Measurements from ENCODE around the gene DPM2. TPM values are rescaled to one million over a fixed set of nuclear protein-coding genes. Genes with fewer than 3 reads are reported as not detected.
A peak's percentile ranks its signal among the peaks of the same experiment; 100 is the strongest.

Gene DPM2
- polyA plus RNA-seq, 2 of the 4 experiments (the other 2 are of a cell fraction) = 41.9 to 45.9 TPM

GRCh38 chr9:127921557-127922120 lies 16.0 kb downstream of the DPM2 start (continued):
- no peak for TF ChIP-seq USF2 (IDR thresholded peaks at IDR 0.05)
- TF ChIP-seq E2F6 (IDR thresholded peaks at IDR 0.05; ENCODE audit: borderline replicate concordance, low read depth) = no peak
- TF ChIP-seq EP300 (IDR thresholded peaks at IDR 0.05) = no peak
- TF ChIP-seq FOSL2 (IDR thresholded peaks at IDR 0.05) = no peak
- no peak for TF ChIP-seq FOSL2 (CRISPR knock-in tag; IDR thresholded peaks at IDR 0.05)
- no peak for TF ChIP-seq CEBPB (IDR thresholded peaks at IDR 0.05)
- TF ChIP-seq HDAC2 (IDR thresholded peaks at IDR 0.05) = no peak
- TF ChIP-seq CHD4 (IDR thresholded peaks at IDR 0.05; ENCODE audit: borderline replicate concordance) = no peak
- no peak for TF ChIP-seq ZFP36 (IDR thresholded peaks at IDR 0.05; ENCODE audit: borderline replicate concordance, partially characterized antibody)
- no peak for TF ChIP-seq FOXS1 (CRISPR knock-in tag; IDR thresholded peaks at IDR 0.05)
- no peak for TF ChIP-seq RCOR1 (IDR thresholded peaks at IDR 0.05; ENCODE audit: low read depth, low read length)
- no peak for TF ChIP-seq RFX5 (IDR thresholded peaks at IDR 0.05)
- peak; percentile 30; the same call in 1 of the 2 replicates for TF ChIP-seq KDM1A (IDR thresholded peaks at IDR 0.05; ENCODE audit: low read depth)
- TF ChIP-seq CHD2 (IDR thresholded peaks at IDR 0.05; ENCODE audit: low read length, partially characterized antibody) = no peak
- peak; percentile 85 for TF ChIP-seq SMC3 (IDR thresholded peaks at IDR 0.05)
- no peak for TF ChIP-seq TP53 (CRISPR knock-in tag; IDR thresholded peaks at IDR 0.05)
- TF ChIP-seq RNF2 (IDR thresholded peaks at IDR 0.05; ENCODE audit: borderline replicate concordance, low read depth) = no peak
- no peak for TF ChIP-seq SREBF2 (IDR thresholded peaks at IDR 0.05)
- TF ChIP-seq, protein P1, sequence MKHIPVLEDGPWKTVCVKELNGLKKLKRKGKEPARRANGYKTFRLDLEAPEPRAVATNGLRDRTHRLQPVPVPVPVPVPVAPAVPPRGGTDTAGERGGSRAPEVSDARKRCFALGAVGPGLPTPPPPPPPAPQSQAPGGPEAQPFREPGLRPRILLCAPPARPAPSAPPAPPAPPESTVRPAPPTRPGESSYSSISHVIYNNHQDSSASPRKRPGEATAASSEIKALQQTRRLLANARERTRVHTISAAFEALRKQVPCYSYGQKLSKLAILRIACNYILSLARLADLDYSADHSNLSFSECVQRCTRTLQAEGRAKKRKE (CRISPR knock-in tag; IDR thresholded peaks at IDR 0.05; ENCODE audit: low read depth) = no peak

- Histone ChIP-seq H3K9me3 (no peaks in the 10 kb centered on the region), H3K27ac (peak overlapping the region; percentile 79 to 90; a peak in 5 of 6 replicates), H3K4me1 (peaks cover 64% of the 10 kb centered on the region), H3K4me3 (no peak overlapping the region), H3K4me2 (no peak overlapping the region)
- peak; percentile 49 for TF ChIP-seq ZFP36 (IDR thresholded peaks at IDR 0.05; ENCODE audit: borderline replicate concordance, partially characterized antibody)
- TF ChIP-seq NPAS2 (CRISPR knock-in tag; IDR thresholded peaks at IDR 0.05; ENCODE audit: borderline replicate concordance) = no peak
- no peak for ATAC-seq
- no peak for FAIRE-seq
- DNase-seq (ENCODE audit: low read depth in 1 of 2, low spot score in 1 of 2) = no peak
- CTCF ChIA-PET = interaction anchor here (0.5 to 7.0 kb wide), 77 partner anchors 7 to 705 kb away, joined by 3 to 83 read pairs (median 5); partner anchors contain the start of genes AK1, CDK9, DPM2 and PIP5KL1
- POLR2A ChIA-PET = interaction anchor here (0.5 kb wide), 1 partner anchor 421 kb away, joined by 3 read pairs; no protein-coding TSS in a partner anchor
- WGBS (ENCODE audit: missing lambda C conversion rate) = 87% methylated on average over 7 of the region's 7 CpGs
Observed at GRCh38 chr9:127920794-127921193, 16.9 kb downstream of the DPM2 start.

- peak overlapping the region; percentile 82 to 90 for H3K27ac ChIP-seq
- DNase-seq (ENCODE audit: low read depth in 1 of 2, low spot score in 1 of 2) (peak; percentile 98), ATAC-seq (peak; percentile 78 to 82), FAIRE-seq (peak; percentile 80)
- TF ChIP-seq CHD4 (IDR thresholded peaks at IDR 0.05; ENCODE audit: borderline replicate concordance) = no peak
- TF ChIP-seq EP300 (IDR thresholded peaks at IDR 0.05) = peak; percentile 58 to 67; a peak in 2 of 5 replicates
- no peak for TF ChIP-seq NR3C1 (IDR thresholded peaks at IDR 0.05)
- peak; percentile 43; the same call in 1 of the 2 replicates for TF ChIP-seq MYC (IDR thresholded peaks at IDR 0.05; ENCODE audit: borderline replicate concordance, low read length)
- no peak for TF ChIP-seq PHF8 (IDR thresholded peaks at IDR 0.05; ENCODE audit: borderline replicate concordance, low read depth)
- TF ChIP-seq E2F6 (IDR thresholded peaks at IDR 0.05; ENCODE audit: borderline replicate concordance, low read depth) = peak; percentile 44; the same call in 1 of the 2 replicates
- peak; percentile 84 for TF ChIP-seq JUNB (IDR thresholded peaks at IDR 0.05)
- peak; percentile 88 for TF ChIP-seq FOSL2 (IDR thresholded peaks at IDR 0.05)
- peak; percentile 99 for TF ChIP-seq FOSL2 (CRISPR knock-in tag; IDR thresholded peaks at IDR 0.05)
- peak; percentile 91 to 97 for TF ChIP-seq CEBPB (IDR thresholded peaks at IDR 0.05)
- TF ChIP-seq HDAC2 (IDR thresholded peaks at IDR 0.05) = no peak
- peak; percentile 71; the same call in 1 of the 2 replicates for TF ChIP-seq GATA3 (IDR thresholded peaks at IDR 0.05; ENCODE audit: borderline replicate concordance)
- peak; percentile 87 for TF ChIP-seq ZFP36 (IDR thresholded peaks at IDR 0.05; ENCODE audit: borderline replicate concordance, partially characterized antibody)
- TF ChIP-seq FOSB (CRISPR knock-in tag; IDR thresholded peaks at IDR 0.05) = no peak
- peak; percentile 89 for TF ChIP-seq MAX (IDR thresholded peaks at IDR 0.05)
- TF ChIP-seq JUN (IDR thresholded peaks at IDR 0.05) = peak; percentile 82 to 83; a peak in 4 of 5 replicates
- peak; percentile 99 for TF ChIP-seq MAFK (IDR thresholded peaks at IDR 0.05; ENCODE audit: partially characterized antibody)
- no peak for TF ChIP-seq NPAS2 (CRISPR knock-in tag; IDR thresholded peaks at IDR 0.05; ENCODE audit: borderline replicate concordance)
- TF ChIP-seq, protein P2, sequence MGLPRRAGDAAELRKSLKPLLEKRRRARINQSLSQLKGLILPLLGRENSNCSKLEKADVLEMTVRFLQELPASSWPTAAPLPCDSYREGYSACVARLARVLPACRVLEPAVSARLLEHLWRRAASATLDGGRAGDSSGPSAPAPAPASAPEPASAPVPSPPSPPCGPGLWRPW (IDR thresholded peaks at IDR 0.05) = peak; percentile 50; the same call in 1 of the 2 replicates
- ChIA-PET CTCF (interaction anchor here (0.6 to 7.0 kb wide), 15 partner anchors 10 to 430 kb away, joined by 3 to 83 read pairs (median 16); partner anchors contain the start of genes CDK9, PIP5KL1 and TOR2A), POLR2A (interaction anchor here (0.7 kb wide), 1 partner anchor 11 kb away, joined by 3 read pairs; the partner anchor contains the start of gene PIP5KL1)
- WGBS (ENCODE audit: missing lambda C conversion rate) = under 1% methylated on average over 8 of the region's 8 CpGs
- H3K4me3 ChIP-seq = no peak overlapping the region
- H3K4me2 ChIP-seq = peak overlapping the region; percentile 55
- H3K9me3 ChIP-seq = no peaks in the 10 kb centered on the region
- peaks cover 73% of the 10 kb centered on the region for H3K4me1 ChIP-seq
Observed at GRCh38 chr9:127919253-127919815, 18.3 kb downstream of the DPM2 start.

All from A549 (cell line).